Hepatocyte (in vitro differentiated cells): ENCODE measurements around the gene UQCRHL.

Source experiments
- EZH2phosphoT487 ChIP-seq: fragments of 200-600 bp; sonication (generic); IDR thresholded peaks from one replicate; pipeline ENCODE4 v1.6.1; 2018; ENCODE audit warnings: antibody characterized with exemption, mild to moderate bottlenecking, low read depth, moderate library complexity; ENCODE audit not compliant: unreplicated experiment, severe bottlenecking
- TF ChIP-seq, protein P1 (sequence below): fragments of 200-600 bp; sonication (generic); IDR thresholded peaks from 2 replicates; pipeline ENCODE4 v1.5.1; 2016; ENCODE audit warnings: antibody characterized with exemption, mild to moderate bottlenecking; ENCODE audit not compliant: poor library complexity

DNA sequence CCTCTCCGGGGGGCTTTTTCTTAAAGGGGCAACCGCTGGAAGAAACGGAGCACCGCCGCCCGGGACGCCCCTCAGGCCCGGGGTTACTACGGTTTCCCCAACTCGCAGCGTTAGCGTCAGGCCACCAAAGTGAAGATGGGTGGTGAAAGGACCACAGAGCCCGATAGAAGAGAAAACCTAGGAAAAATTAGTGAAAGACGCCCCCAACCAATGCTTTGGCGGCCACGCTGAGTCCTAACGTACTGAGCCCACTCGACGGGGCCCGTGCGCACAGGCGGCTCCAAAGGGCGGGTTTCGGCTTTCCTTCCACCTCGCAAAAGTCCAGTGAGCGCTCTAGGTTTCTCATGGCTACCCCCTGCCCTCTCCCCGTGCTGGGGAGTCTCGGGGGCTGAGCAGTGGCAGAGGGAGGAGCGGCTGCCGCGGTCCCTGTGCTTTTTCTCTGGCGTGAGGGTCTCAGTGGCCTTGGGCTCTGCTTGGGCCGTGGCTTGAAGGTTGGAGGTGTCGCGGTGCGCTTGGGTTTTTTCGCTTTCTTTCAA lies 27.8 kb upstream of the UQCRHL start:
- TF ChIP-seq, protein P1, sequence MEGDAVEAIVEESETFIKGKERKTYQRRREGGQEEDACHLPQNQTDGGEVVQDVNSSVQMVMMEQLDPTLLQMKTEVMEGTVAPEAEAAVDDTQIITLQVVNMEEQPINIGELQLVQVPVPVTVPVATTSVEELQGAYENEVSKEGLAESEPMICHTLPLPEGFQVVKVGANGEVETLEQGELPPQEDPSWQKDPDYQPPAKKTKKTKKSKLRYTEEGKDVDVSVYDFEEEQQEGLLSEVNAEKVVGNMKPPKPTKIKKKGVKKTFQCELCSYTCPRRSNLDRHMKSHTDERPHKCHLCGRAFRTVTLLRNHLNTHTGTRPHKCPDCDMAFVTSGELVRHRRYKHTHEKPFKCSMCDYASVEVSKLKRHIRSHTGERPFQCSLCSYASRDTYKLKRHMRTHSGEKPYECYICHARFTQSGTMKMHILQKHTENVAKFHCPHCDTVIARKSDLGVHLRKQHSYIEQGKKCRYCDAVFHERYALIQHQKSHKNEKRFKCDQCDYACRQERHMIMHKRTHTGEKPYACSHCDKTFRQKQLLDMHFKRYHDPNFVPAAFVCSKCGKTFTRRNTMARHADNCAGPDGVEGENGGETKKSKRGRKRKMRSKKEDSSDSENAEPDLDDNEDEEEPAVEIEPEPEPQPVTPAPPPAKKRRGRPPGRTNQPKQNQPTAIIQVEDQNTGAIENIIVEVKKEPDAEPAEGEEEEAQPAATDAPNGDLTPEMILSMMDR = no peak
- TF ChIP-seq EZH2phosphoT487 = no peak
